AG09309 (cell line): Measurements from ENCODE around the gene FOXE1.

ENCODE experiments used
- DNase-seq: peaks from one replicate; pipeline ENCODE4 v3.0.0-alpha.2; 2010; ENCODE audit warnings: low read depth
- H3K4me3 ChIP-seq: 2 replicates; pipeline ENCODE4 v1.5.1; 2011; ENCODE audit warnings: mild to moderate bottlenecking, low read depth, low read length, moderate library complexity; ENCODE audit not compliant: control insufficient read depth
- CTCF ChIP-seq: IDR thresholded peaks from 2 replicates; pipeline ENCODE4 v1.5.1; 2011; ENCODE audit warnings: mild to moderate bottlenecking, low read depth, low read length, inconsistent platforms; ENCODE audit not compliant: insufficient read depth, control insufficient read depth; ENCODE audit errors: missing control alignments

The FOXE1 gene

GRCh38 chr9:97846347-97846746 is 6.7 kb upstream of the FOXE1 start:
- DNase-seq: no peak
- H3K4me3 ChIP-seq: no peak overlapping the region
- no peak for TF ChIP-seq CTCF

GRCh38 chr9:97847474-97848214 is 5.4 kb upstream of the FOXE1 start:
- no peak overlapping the region for H3K4me3 ChIP-seq
- DNase-seq: no peak
- no peak for TF ChIP-seq CTCF

- no peak for TF ChIP-seq CTCF
- no peak overlapping the region for H3K4me3 ChIP-seq
- no peak for DNase-seq
Measured at GRCh38 chr9:97848215-97848479, 4.9 kb upstream of the FOXE1 start.

GRCh38 chr9:97848480-97849237 is 4.4 kb upstream of the FOXE1 start:
- DNase-seq: no peak
- no peak overlapping the region; the same call in 1 of the 2 replicates for H3K4me3 ChIP-seq
- TF ChIP-seq CTCF: no peak

GRCh38 chr9:97849980-97850379 is 3.0 kb upstream of the FOXE1 start:
- no peak overlapping the region for H3K4me3 ChIP-seq
- no peak for TF ChIP-seq CTCF
- DNase-seq: no peak

- TF ChIP-seq CTCF: no peak
- DNase-seq: no peak
- no peak overlapping the region for H3K4me3 ChIP-seq
Measured at GRCh38 chr9:97850746-97851445, 2.1 kb upstream of the FOXE1 start.
